GF-D8 (cell line): Measurements from ENCODE around the gene KCND2.

Experiments
- DNase-seq: peaks from one replicate; lab custom pipeline; 2025; lab: John Stamatoyannopoulos, UW

The KCND2 gene

GRCh38 chr7:120412139-120413050 is 139.4 kb downstream of the KCND2 start:
- no peak for DNase-seq

GRCh38 chr7:120413164-120413563 is 140.2 kb downstream of the KCND2 start:
- no peak for DNase-seq

GRCh38 chr7:120417244-120417979 is 144.4 kb downstream of the KCND2 start:
- DNase-seq, result no peak

- DNase-seq, result no peak
Measured at GRCh38 chr7:120421151-120421651, 148.2 kb downstream of the KCND2 start.

GRCh38 chr7:120431016-120431415 is 158.0 kb downstream of the KCND2 start:
- DNase-seq, result no peak

GRCh38 chr7:120436487-120437060 is 163.6 kb downstream of the KCND2 start:
- DNase-seq, result no peak

GRCh38 chr7:120441850-120442249 is 168.9 kb downstream of the KCND2 start:
- DNase-seq, result no peak

GRCh38 chr7:120442838-120443237 is 169.9 kb downstream of the KCND2 start:
- no peak for DNase-seq

GRCh38 chr7:120444650-120445049 is 171.7 kb downstream of the KCND2 start:
- DNase-seq, result no peak

GRCh38 chr7:120445276-120445675 is 172.3 kb downstream of the KCND2 start:
- DNase-seq, result no peak

GRCh38 chr7:120452665-120453064 is 179.7 kb downstream of the KCND2 start:
- DNase-seq, result no peak

- no peak for DNase-seq
Measured at GRCh38 chr7:120456699-120457098, 183.7 kb downstream of the KCND2 start.

GRCh38 chr7:120460949-120461348 is 188.0 kb downstream of the KCND2 start:
- DNase-seq, result no peak

- no peak for DNase-seq
Measured at GRCh38 chr7:120462991-120463390, 190.0 kb downstream of the KCND2 start.

GRCh38 chr7:120464104-120464503 is 191.1 kb downstream of the KCND2 start:
- DNase-seq, result no peak

GRCh38 chr7:120467676-120468075 is 194.7 kb downstream of the KCND2 start:
- DNase-seq, result no peak

- DNase-seq, result no peak
Measured at GRCh38 chr7:120468611-120469010, 195.6 kb downstream of the KCND2 start.

- no peak for DNase-seq
Measured at GRCh38 chr7:120472892-120473291, 199.9 kb downstream of the KCND2 start.

- DNase-seq, result no peak
Measured at GRCh38 chr7:120473352-120473751, 200.4 kb downstream of the KCND2 start.

- no peak for DNase-seq
Measured at GRCh38 chr7:120475994-120476393, 203.0 kb downstream of the KCND2 start.

GRCh38 chr7:120480472-120480871 is 207.5 kb downstream of the KCND2 start:
- no peak for DNase-seq

- no peak for DNase-seq
Measured at GRCh38 chr7:120480930-120481329, 208.0 kb downstream of the KCND2 start.

GRCh38 chr7:120486164-120486563 is 213.2 kb downstream of the KCND2 start:
- DNase-seq, result no peak
